H9 (cell line): ENCODE measurements around the gene CTNNA3. TPM values are rescaled to one million over a fixed set of nuclear protein-coding genes. Genes with fewer than 3 reads are reported as not detected.
"Not testable (repeated sequence)": the region's sequence is repeated elsewhere in the genome, so short reads cannot be mapped to it uniquely, and the experiment has no call there.

ENCODE experiments used
- DNase-seq: peaks from one replicate; pipeline ENCODE4 v3.0.0-alpha.2; 2017
- H2AFZ ChIP-seq: one replicate; pipeline ENCODE4 v1.6.1; 2013; ENCODE audit warnings: mild to moderate bottlenecking, low read length, control low read depth, moderate library complexity
- H2AK5ac ChIP-seq: 2 replicates; pipeline ENCODE4 v1.6.1; 2013; ENCODE audit warnings: low read length, control low read depth, mixed read lengths; ENCODE audit not compliant: insufficient read length
- H2BK120ac ChIP-seq: one replicate; pipeline ENCODE4 v1.6.1; 2013; ENCODE audit warnings: low read depth, mild to moderate bottlenecking, low read length, control low read depth, inconsistent platforms; ENCODE audit not compliant: poor library complexity, severe bottlenecking
- H2BK12ac ChIP-seq: 2 replicates; pipeline ENCODE4 v1.6.1; 2013; ENCODE audit warnings: low read length, control low read depth, mixed read lengths, low read depth; ENCODE audit not compliant: insufficient read length
- H2BK15ac ChIP-seq: 2 replicates; pipeline ENCODE4 v1.6.1; 2013; ENCODE audit warnings: low read depth, low read length, control low read depth
- H2BK20ac ChIP-seq: one replicate; pipeline ENCODE4 v1.6.1; 2013; ENCODE audit warnings: low read depth, mild to moderate bottlenecking, low read length, control low read depth, inconsistent platforms; ENCODE audit not compliant: poor library complexity, severe bottlenecking
- H2BK5ac ChIP-seq: 2 replicates; pipeline ENCODE4 v1.6.1; 2013; ENCODE audit warnings: low read length, control low read depth, mixed read lengths; ENCODE audit not compliant: insufficient read length
- H3K14ac ChIP-seq: 2 replicates; pipeline ENCODE4 v1.6.1; 2013; ENCODE audit warnings: low read length, control low read depth; ENCODE audit not compliant: insufficient read depth
- H3K18ac ChIP-seq: 2 replicates; pipeline ENCODE4 v1.6.1; 2013; ENCODE audit warnings: low read depth, mild to moderate bottlenecking, mixed read lengths, low read length, control low read depth; ENCODE audit not compliant: insufficient read length
- H3K23ac ChIP-seq: 2 replicates; pipeline ENCODE4 v1.6.1; 2013; ENCODE audit warnings: low read length, control low read depth, mixed read lengths, low read depth; ENCODE audit not compliant: insufficient read length
- H3K23me2 ChIP-seq: 2 replicates; pipeline ENCODE4 v1.6.1; 2013; ENCODE audit warnings: low read depth, mild to moderate bottlenecking, mixed read lengths, low read length, control low read depth; ENCODE audit not compliant: insufficient read length, poor library complexity, severe bottlenecking
- H3K27ac ChIP-seq: 2 replicates; pipeline ENCODE4 v1.5.1; 2013; ENCODE audit warnings: low read length, control low read depth, mixed read lengths, low read depth; ENCODE audit not compliant: insufficient read length
- H3K27me3 ChIP-seq: 2 replicates; pipeline ENCODE4 v1.6.1; 2013; ENCODE audit warnings: low read length, control low read depth, inconsistent platforms; ENCODE audit not compliant: insufficient read depth
- H3K4ac ChIP-seq: 2 replicates; pipeline ENCODE4 v1.6.1; 2013; ENCODE audit warnings: low read depth, mild to moderate bottlenecking, control low read depth, inconsistent platforms, low read length, moderate library complexity
- H3K4me1 ChIP-seq: 2 replicates; pipeline ENCODE4 v1.6.1; 2013; ENCODE audit warnings: low read length, control low read depth, inconsistent platforms; ENCODE audit not compliant: insufficient read depth
- H3K4me2 ChIP-seq: 2 replicates; pipeline ENCODE4 v1.6.1; 2013; ENCODE audit warnings: low read length, control low read depth, mixed read lengths; ENCODE audit not compliant: insufficient read length, insufficient read depth
- H3K56ac ChIP-seq: 2 replicates; pipeline ENCODE4 v1.6.1; 2013; ENCODE audit warnings: low read depth, mild to moderate bottlenecking, mixed read lengths, low read length, control low read depth; ENCODE audit not compliant: insufficient read length
- H3K79me1 ChIP-seq: 2 replicates; pipeline ENCODE4 v1.6.1; 2013; ENCODE audit warnings: low read depth, mild to moderate bottlenecking, moderate library complexity, low read length, control low read depth, inconsistent platforms; ENCODE audit not compliant: insufficient read depth, poor library complexity, severe bottlenecking
- H3K79me2 ChIP-seq: 2 replicates; pipeline ENCODE4 v1.6.1; 2013; ENCODE audit warnings: low read length, control low read depth, inconsistent platforms; ENCODE audit not compliant: insufficient read depth
- H3K9ac ChIP-seq: 2 replicates; pipeline ENCODE4 v1.6.1; 2013; ENCODE audit warnings: low read length, control low read depth, mixed read lengths; ENCODE audit not compliant: insufficient read length; ENCODE audit errors: extremely low read depth
- H3K9me3 ChIP-seq: one replicate; pipeline ENCODE4 v1.6.1; 2013; ENCODE audit warnings: low read depth, low read length, inconsistent platforms; ENCODE audit not compliant: control insufficient read depth
- H3T11ph ChIP-seq: one replicate; pipeline ENCODE4 v1.6.1; 2013; ENCODE audit warnings: mild to moderate bottlenecking, low read length, control low read depth, inconsistent platforms
- H4K20me1 ChIP-seq: one replicate; pipeline ENCODE4 v1.6.1; 2013; ENCODE audit not compliant: control insufficient read depth, insufficient read length, insufficient read depth
- H4K5ac ChIP-seq: 2 replicates; pipeline ENCODE4 v1.6.1; 2013; ENCODE audit warnings: low read depth, mild to moderate bottlenecking, mixed read lengths, low read length, control low read depth; ENCODE audit not compliant: insufficient read length
- H4K8ac ChIP-seq: replicated peaks from 2 replicates; pipeline ENCODE4 v1.6.1; 2013; ENCODE audit warnings: low read length, control low read depth, mixed read lengths, low read depth; ENCODE audit not compliant: insufficient read length
- H4K91ac ChIP-seq: 2 replicates; pipeline ENCODE4 v1.6.1; 2013; ENCODE audit warnings: low read depth, mild to moderate bottlenecking, moderate library complexity, mixed read lengths, low read length, control low read depth; ENCODE audit not compliant: insufficient read length
- H3K27ac Mint-ChIP-seq, 3 experiments: 2 replicates in 2 of 3; 3 replicates in 1 of 3; pipeline ENCODE4 v1.8.0; 2020 to 2021; ENCODE audit warnings: mixed read lengths in 3 of 3, mild to moderate bottlenecking in 1 of 3, moderate library complexity in 1 of 3
- H3K27me3 Mint-ChIP-seq: 2 replicates; pipeline ENCODE4 v1.8.0; 2021; ENCODE audit warnings: low read depth, mild to moderate bottlenecking, moderate library complexity, mixed read lengths
- H3K36me3 Mint-ChIP-seq, 3 experiments: 2 replicates in 2 of 3; 3 replicates in 1 of 3; pipeline ENCODE4 v1.8.0; 2020 to 2021; ENCODE audit warnings: low read depth in 3 of 3, mixed read lengths in 3 of 3; ENCODE audit not compliant: insufficient read depth in 1 of 3
- H3K4me1 Mint-ChIP-seq, 2 experiments: 2 replicates each; pipeline ENCODE4 v1.8.0; 2020; ENCODE audit warnings: mixed read lengths in 2 of 2
- H3K4me3 Mint-ChIP-seq, 2 experiments: 2 replicates in 1 of 2; 3 replicates in 1 of 2; pipeline ENCODE4 v1.8.0; 2020 to 2021; ENCODE audit warnings: mild to moderate bottlenecking in 2 of 2, mixed read lengths in 2 of 2, moderate library complexity in 1 of 2
- H3K9me3 Mint-ChIP-seq, 2 experiments: 2 replicates in 1 of 2; 3 replicates in 1 of 2; pipeline ENCODE4 v1.8.0; 2020; ENCODE audit warnings: mild to moderate bottlenecking in 2 of 2, mixed read lengths in 2 of 2, moderate library complexity in 1 of 2
- CTCF ChIP-seq: fragments of 200-600 bp; sonication (generic); conservative IDR thresholded peaks from 3 replicates; pipeline ENCODE4 v1.8.0; 2021; ENCODE audit warnings: antibody characterized with exemption, mild to moderate bottlenecking
- WGBS: extraction: QIAGEN DNeasy Blood & Tissue Kit; methylation state at CpG from one replicate; pipeline ENCODE4 v1.1.7; 2013; ENCODE audit warnings: missing lambda C conversion rate, low lambda C conversion rate, mixed read lengths; ENCODE audit not compliant: insufficient read length; ENCODE audit errors: extremely low coverage; 5-methylcytosine and 5-hydroxymethylcytosine counted together
- total RNA-seq: library from RNA; stranded (reverse); gene quantifications from 2 replicates; pipeline ENCODE4 v1.2.1, GENCODE V29; 2021

CTNNA3 gene
- total RNA-seq, 1 experiment from 2014 or later, result 3.3 TPM

GRCh38 chr10:67401711-67402110, 294.3 kb downstream of the CTNNA3 start:
- H3K27me3 ChIP-seq, result no peaks in the 10 kb centered on the region
- no peak overlapping the region for H2BK12ac ChIP-seq
- no peak overlapping the region for H4K8ac ChIP-seq
- H3K4ac ChIP-seq, result no peak overlapping the region
- H3K9ac ChIP-seq, result no peak overlapping the region
- Mint-ChIP-seq H3K36me3 (peaks cover 20 to 48% (median 26%) of the 10 kb centered on the region in 3 experiments), H3K4me1 (peaks cover 23% of the 10 kb centered on the region in 2 experiments), H3K9me3 (peaks cover 34 to 35% of the 10 kb centered on the region in 2 experiments), H3K4me3 (peak overlapping the region in 1 of 2 experiments; percentile 30; a peak in 3 of 5 replicates), H3K27ac (peak overlapping the region; percentile 59 to 86 (median 71); a peak in 6 of 7 replicates), H3K27me3 (no peaks in the 10 kb centered on the region)
- H3K23me2 ChIP-seq, result no peaks in the 10 kb centered on the region
- H3K79me2 ChIP-seq, result no peaks in the 10 kb centered on the region
- no peak overlapping the region for H2BK5ac ChIP-seq
- H2BK20ac ChIP-seq, result no peak overlapping the region
- no peaks in the 10 kb centered on the region for H4K20me1 ChIP-seq
- H3K56ac ChIP-seq, result no peak overlapping the region
- H3K18ac ChIP-seq, result no peak overlapping the region
- H2AK5ac ChIP-seq, result no peak overlapping the region
- DNase-seq, result no peak
- H2BK120ac ChIP-seq, result no peak overlapping the region
- TF ChIP-seq CTCF, result no peak; the same call in 2 of the 3 replicates
- H3T11ph ChIP-seq, result no peak overlapping the region
- no peak overlapping the region for H2BK15ac ChIP-seq
- no peak overlapping the region for H3K14ac ChIP-seq
- H3K4me1 ChIP-seq, result peaks cover 8% of the 10 kb centered on the region; the same call in 1 of the 2 replicates
- H4K91ac ChIP-seq, result no peak overlapping the region
- H2AFZ ChIP-seq, result no peak overlapping the region
- no CpG with 5 or more reads among the region's 1 CpG for WGBS
- H3K27ac ChIP-seq, result no peak overlapping the region
- no peak overlapping the region for H3K23ac ChIP-seq
- H3K9me3 ChIP-seq, result no peaks in the 10 kb centered on the region
- H3K79me1 ChIP-seq, result no peaks in the 10 kb centered on the region
- no peak overlapping the region for H4K5ac ChIP-seq
- H3K4me2 ChIP-seq, result peak overlapping the region; percentile 46

- Mint-ChIP-seq H3K4me3 (peak overlapping the region; percentile 91 to 93), H3K27ac (peak overlapping the region in 2 of 3 experiments; percentile 89 to 95; a peak in 5 of 7 replicates), H3K4me1 (peaks cover 20 to 24% of the 10 kb centered on the region in 2 experiments)
- WGBS, result no CpG with 5 or more reads among the region's 33 CpGs
- H3K27ac ChIP-seq, H4K20me1 ChIP-seq, DNase-seq, H3K9me3 Mint-ChIP-seq, H3K4ac ChIP-seq, H3K18ac ChIP-seq, H3K9ac ChIP-seq, H3K27me3 Mint-ChIP-seq, H2BK15ac ChIP-seq, H3K4me1 ChIP-seq, H4K8ac ChIP-seq, H3K27me3 ChIP-seq, H2AFZ ChIP-seq, H3K79me2 ChIP-seq, H3K23me2 ChIP-seq, H2BK5ac ChIP-seq, H2BK120ac ChIP-seq, H3K56ac ChIP-seq, H3K14ac ChIP-seq, H3K9me3 ChIP-seq, H3K79me1 ChIP-seq, H3K23ac ChIP-seq, H3K36me3 Mint-ChIP-seq, H2BK20ac ChIP-seq, H3T11ph ChIP-seq, H2AK5ac ChIP-seq, H2BK12ac ChIP-seq, H4K5ac ChIP-seq, H4K91ac ChIP-seq: not testable (repeated sequence)
- H3K4me2 ChIP-seq, result peak overlapping the region; percentile 2
Observed at GRCh38 chr10:67386841-67387533, 309.0 kb downstream of the CTNNA3 start.
